Stimulated activated naive CD4-positive, alpha-beta T cell (primary cell): ENCODE results near the gene NDFIP1.
"Not testable (repeated sequence)": the region's sequence is repeated elsewhere in the genome, so short reads cannot be mapped to it uniquely, and the experiment has no call there.

Experiments
- DNase-seq, 6 experiments: peaks; one replicate each; lab custom pipeline; 2025; lab: John Stamatoyannopoulos, UW

NDFIP1 gene

DNA sequence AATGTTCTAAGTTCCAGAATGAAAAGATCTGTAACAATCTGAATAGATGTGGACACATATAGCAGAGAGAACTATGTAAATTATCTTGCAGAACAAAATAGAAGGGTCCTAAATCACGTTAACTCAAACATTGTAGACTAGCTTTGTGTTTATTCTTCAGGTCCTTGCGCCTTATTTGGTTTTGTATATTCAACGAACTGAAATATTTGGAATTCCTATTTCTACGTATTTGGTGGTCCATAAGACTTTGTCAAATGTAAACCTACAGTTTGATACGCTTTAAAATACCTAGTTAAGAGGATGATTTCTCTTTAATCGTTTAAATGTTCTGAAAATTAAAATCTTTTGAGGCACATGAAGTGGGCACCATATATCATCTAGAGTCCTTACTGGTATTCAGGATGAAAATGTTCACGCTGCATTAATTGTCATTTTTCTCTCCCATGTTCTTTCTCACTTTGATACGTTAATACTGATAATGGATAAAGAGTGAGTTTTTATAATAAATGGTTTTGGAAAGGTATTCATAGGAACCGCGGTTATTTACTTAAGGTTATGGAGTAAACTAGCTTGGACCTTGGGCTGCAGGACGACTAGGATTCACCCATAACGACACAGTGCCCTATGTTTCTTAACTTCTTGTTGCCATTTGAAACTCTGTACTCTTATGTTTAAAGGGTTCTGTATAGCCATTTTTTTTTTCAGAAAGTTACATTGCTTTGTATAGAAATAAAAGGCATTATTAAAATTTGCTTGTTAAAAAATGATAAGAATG, 45.3 kb downstream of the NDFIP1 start:
- no peak for DNase-seq

- DNase-seq: not testable (repeated sequence)
These were observed 45.9 kb downstream of the NDFIP1 start for GRCh38 chr5:142154449-142154841.

GRCh38 chr5:142156839-142157463, 48.4 kb downstream of the NDFIP1 start:
- no peak for DNase-seq

GRCh38 chr5:142159354-142159753, 50.8 kb downstream of the NDFIP1 start:
- no peak for DNase-seq

- DNase-seq: no peak
These were observed 55.7 kb downstream of the NDFIP1 start for GRCh38 chr5:142164315-142164714.

GRCh38 chr5:142166754-142167153, 58.2 kb downstream of the NDFIP1 start:
- no peak for DNase-seq

DNA sequence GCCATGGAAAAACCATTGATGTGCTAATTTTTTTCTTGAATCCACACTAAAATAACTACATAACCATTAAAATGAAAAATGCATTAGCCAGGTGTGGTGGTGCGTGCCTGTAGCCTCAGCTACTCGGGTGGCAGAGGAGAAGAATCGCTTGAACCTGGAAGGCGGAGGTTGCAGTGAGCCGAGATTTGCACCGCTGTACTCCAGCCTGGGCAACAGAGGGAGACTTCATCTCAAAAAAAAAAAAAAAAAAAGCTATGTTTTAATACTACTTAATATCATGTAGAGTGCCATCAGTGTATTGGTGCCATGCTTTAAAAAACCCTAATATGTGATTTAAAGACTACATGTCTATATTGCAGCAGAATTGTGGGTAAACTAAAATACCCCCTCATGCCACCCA, 58.9 kb downstream of the NDFIP1 start:
- DNase-seq: no peak

DNA sequence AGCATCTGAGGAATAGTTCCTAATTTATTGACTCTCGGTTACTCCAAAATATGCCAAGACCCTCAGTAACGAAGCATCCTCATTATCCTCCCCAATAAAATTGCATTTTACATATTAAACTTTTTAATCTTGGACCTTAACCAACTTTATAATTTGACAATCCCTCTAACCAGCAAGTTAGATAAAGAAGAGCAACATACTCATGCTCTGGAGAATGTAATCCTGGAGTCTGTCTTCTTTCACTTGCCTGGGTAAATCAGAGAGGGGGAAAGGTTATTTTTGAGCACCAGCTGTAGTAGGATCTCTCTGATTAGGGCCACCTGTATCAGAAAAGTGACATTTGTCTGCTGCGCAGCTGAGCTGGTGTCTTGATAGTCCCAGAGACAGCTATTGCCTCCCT, 59.8 kb downstream of the NDFIP1 start:
- no peak for DNase-seq

- no peak for DNase-seq
These were observed 61.8 kb downstream of the NDFIP1 start for GRCh38 chr5:142170254-142170953.

- no peak for DNase-seq
These were observed 62.7 kb downstream of the NDFIP1 start for GRCh38 chr5:142171270-142171669.

- DNase-seq: no peak
These were observed 66.5 kb downstream of the NDFIP1 start for GRCh38 chr5:142175039-142175438.

GRCh38 chr5:142175461-142176142, 67.0 kb downstream of the NDFIP1 start:
- DNase-seq: no peak

- DNase-seq: no peak
These were observed 67.7 kb downstream of the NDFIP1 start for GRCh38 chr5:142176255-142176654.

DNA sequence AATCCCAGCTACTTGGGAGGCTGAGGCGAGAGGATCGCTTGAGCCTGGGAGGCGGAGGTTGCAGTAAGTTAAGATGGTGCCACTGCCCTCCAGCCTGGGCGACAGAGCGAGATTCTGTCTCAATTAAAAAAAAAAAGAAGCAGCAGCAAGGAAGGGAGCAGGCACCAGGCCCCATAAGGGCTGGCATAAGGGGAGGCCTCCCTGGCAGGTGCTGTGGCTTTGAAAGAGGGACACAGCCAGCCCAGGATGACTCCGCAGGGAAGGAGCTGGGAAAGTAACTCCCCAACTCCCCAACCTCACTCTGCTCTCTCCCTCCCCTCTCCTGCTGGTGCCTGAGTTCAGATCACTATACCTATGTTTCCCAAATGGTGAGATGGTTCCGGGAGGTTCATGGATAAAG, 70.1 kb downstream of the NDFIP1 start:
- DNase-seq: no peak

GRCh38 chr5:142179776-142180387, 71.3 kb downstream of the NDFIP1 start:
- DNase-seq: no peak

DNA sequence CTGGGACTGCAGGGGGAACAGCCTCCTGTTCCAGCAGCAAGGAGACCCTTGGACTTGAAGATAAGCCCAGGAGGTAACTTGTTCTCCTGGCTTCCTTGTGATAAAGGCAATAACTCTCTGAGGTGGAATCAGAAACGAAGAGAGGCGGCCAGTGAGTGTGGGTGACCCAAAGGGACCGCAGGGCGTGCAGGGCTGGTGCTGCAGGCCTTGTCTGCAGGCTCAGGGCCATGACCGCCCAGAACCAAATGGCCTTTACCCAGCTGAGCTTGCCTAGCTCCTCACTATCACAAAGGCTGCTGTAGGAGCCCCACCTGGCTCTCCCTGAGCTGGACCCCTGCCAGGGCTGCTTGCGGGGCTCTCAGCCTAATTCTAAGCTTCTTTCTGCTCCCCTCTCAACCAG, 72.5 kb downstream of the NDFIP1 start:
- no peak for DNase-seq

DNA sequence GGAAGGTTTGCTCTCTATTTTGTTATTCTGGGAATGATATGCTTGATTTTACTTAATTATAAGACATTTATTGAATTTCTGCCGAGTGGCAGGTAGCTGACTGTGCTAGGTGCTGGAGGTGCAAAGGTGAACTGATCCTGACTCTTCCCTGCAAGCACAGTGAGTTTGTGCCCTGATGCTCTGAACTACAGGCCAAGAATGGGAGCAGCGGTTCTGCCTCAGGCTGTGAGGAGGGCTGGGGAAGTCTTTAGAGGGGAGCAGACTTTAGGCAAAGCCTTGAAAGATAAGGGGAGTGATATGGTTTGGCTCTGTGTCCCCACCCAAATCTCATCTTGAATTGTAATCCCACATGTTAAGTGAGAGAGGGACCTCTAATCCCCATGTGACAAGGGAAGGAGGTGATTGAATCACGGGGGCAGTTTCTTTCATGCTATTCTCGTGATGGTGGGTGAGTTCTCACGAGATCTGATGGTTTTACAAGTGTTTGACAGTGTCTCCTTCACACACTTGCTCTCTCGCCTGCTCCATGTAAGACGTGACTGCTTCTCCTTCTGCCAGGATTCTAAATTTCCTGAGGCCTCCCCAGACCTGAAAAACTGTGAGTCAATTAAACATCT, 73.1 kb downstream of the NDFIP1 start:
- DNase-seq: no peak

DNA sequence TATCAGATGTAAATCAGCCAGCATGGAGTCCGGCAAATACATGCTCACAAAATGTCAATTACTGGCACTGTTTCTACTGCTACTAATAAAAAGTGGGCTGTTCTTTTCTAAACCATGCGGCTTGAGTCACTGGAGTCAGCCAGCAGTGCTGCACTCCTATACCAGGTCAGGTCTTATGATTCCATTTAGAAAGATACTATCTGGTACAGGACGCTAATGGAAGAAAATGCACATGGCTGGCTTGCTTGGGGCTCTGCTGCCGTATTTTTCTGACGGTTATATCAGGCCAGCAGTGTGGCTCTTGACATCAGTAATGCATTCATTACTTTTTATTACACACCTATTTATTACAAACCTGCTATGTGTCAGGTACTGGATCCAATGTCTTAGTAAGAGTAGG, 74.3 kb downstream of the NDFIP1 start:
- no peak for DNase-seq

GRCh38 chr5:142183561-142183960, 75.0 kb downstream of the NDFIP1 start:
- no peak for DNase-seq

GRCh38 chr5:142184988-142185387, 76.4 kb downstream of the NDFIP1 start:
- no peak for DNase-seq

DNA sequence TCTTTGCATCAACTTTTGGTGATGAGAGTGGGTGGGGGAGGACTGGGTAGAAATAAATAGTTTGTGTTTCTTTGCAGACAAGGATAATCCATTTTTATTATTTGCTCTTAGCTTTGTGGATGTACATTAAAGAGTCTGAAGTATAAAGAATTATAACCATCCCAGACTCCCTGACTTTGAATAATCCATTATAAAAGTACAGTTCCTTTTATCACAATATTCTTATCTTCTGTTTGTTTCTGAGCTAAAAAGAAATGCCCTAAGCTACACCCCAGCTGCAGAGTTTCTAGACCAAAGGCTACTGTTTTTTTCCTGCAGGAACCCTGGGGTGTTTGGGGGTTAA, 77.9 kb downstream of the NDFIP1 start:
- no peak for DNase-seq
